ENCODE data around the gene ZNRF1. TPM values are rescaled to one million over a fixed set of nuclear protein-coding genes. Genes with fewer than 3 reads are reported as not detected.

The ZNRF1 gene
- total RNA-seq: 10 to 100 TPM; 11.0 to 13.7 TPM

GRCh38 chr16:74998481-74999218, at the start of gene ZNRF1:
TSS of gene ZNRF1 (plus strand) at chr16:74999024. CDS start at chr16:74999672, 648 bp downstream.
- intact Hi-C loops (cut with micrococcal nuclease): loop anchor here (2.0 kb wide), 2 partner anchors 14 to 112 kb away; partner anchors contain the start of gene WDR59
- POLR2A ChIA-PET: interaction anchor here (0.6 to 2.0 kb wide), 4 partner anchors 9 to 112 kb away, joined by 3 to 25 read pairs (median 6); partner anchors contain the start of gene WDR59

GRCh38 chr16:74949309-74949708, 49.5 kb upstream of the ZNRF1 start:
- no peaks in the 10 kb centered on the region for H3K4me1 Mint-ChIP-seq (ENCODE audit: low read depth)
- H3K9me3 Mint-ChIP-seq: no peaks in the 10 kb centered on the region
- TF ChIP-seq CTCF (IDR thresholded peaks at IDR 0.05): no peak
- H3K4me3 Mint-ChIP-seq: no peak overlapping the region
- H3K36me3 Mint-ChIP-seq (ENCODE audit: low read depth): peaks cover 22% of the 10 kb centered on the region
- CTCF ChIA-PET: no interaction called here
- POLR2A ChIA-PET: no interaction called here
- DNase-seq: no peak
- H3K27ac Mint-ChIP-seq: no peak overlapping the region
- intact Hi-C loops (cut with micrococcal nuclease): no loop called here
- no peak for ATAC-seq
- H3K27me3 Mint-ChIP-seq: no peaks in the 10 kb centered on the region

More at GRCh38 chr16:74998481-74999218, at the start of gene ZNRF1:
- Mint-ChIP-seq H3K9me3 (no peaks in the 10 kb centered on the region), H3K4me1 (ENCODE audit: low read depth) (peaks cover 18% of the 10 kb centered on the region), H3K36me3 (ENCODE audit: low read depth) (no peaks in the 10 kb centered on the region), H3K4me3 (peak within 1 kb of the TSS; percentile 77), H3K27me3 (peaks cover 10% of the 10 kb centered on the region), H3K27ac (peak within 1 kb of the TSS; percentile 65)
- peak; percentile 80 for TF ChIP-seq CTCF (IDR thresholded peaks at IDR 0.05)
- CTCF ChIA-PET: interaction anchor here (0.6 to 9.6 kb wide), 20 partner anchors 9 to 126 kb away, joined by 3 to 158 read pairs (median 6); partner anchors contain the start of gene WDR59
- ATAC-seq (peak; percentile 86), DNase-seq (peak; percentile 92)

GRCh38 chr16:74950511-74950910, 48.3 kb upstream of the ZNRF1 start:
- DNase-seq (no peak), ATAC-seq (no peak)
- intact Hi-C loops (cut with micrococcal nuclease): no loop called here
- H3K4me3 Mint-ChIP-seq: no peak overlapping the region
- H3K27ac Mint-ChIP-seq: no peak overlapping the region
- ChIA-PET POLR2A (no interaction called here), CTCF (interaction anchor here (0.8 kb wide), 1 partner anchor 160 kb away, joined by 3 read pairs; no protein-coding TSS in a partner anchor)
- H3K4me1 Mint-ChIP-seq (ENCODE audit: low read depth): no peaks in the 10 kb centered on the region
- H3K9me3 Mint-ChIP-seq: no peaks in the 10 kb centered on the region
- no peaks in the 10 kb centered on the region for H3K27me3 Mint-ChIP-seq
- peaks cover 30% of the 10 kb centered on the region for H3K36me3 Mint-ChIP-seq (ENCODE audit: low read depth)
- no peak for TF ChIP-seq CTCF (IDR thresholded peaks at IDR 0.05)

GRCh38 chr16:74951206-74951605, 47.6 kb upstream of the ZNRF1 start:
- Mint-ChIP-seq H3K4me3 (no peak overlapping the region), H3K9me3 (no peaks in the 10 kb centered on the region), H3K27ac (no peak overlapping the region), H3K36me3 (ENCODE audit: low read depth) (peaks cover 34% of the 10 kb centered on the region), H3K4me1 (ENCODE audit: low read depth) (no peaks in the 10 kb centered on the region), H3K27me3 (no peaks in the 10 kb centered on the region)
- ChIA-PET POLR2A (no interaction called here), CTCF (interaction anchor here (0.8 to 2.0 kb wide), 2 partner anchors 160 kb away, joined by 3 to 7 read pairs; no protein-coding TSS in a partner anchor)
- no peak for ATAC-seq
- DNase-seq: no peak
- intact Hi-C loops (cut with micrococcal nuclease): no loop called here
- TF ChIP-seq CTCF (IDR thresholded peaks at IDR 0.05): no peak

GRCh38 chr16:74951681-74952080, 47.1 kb upstream of the ZNRF1 start:
- no peak for TF ChIP-seq CTCF (IDR thresholded peaks at IDR 0.05)
- POLR2A ChIA-PET: no interaction called here
- intact Hi-C loops (cut with micrococcal nuclease): no loop called here
- Mint-ChIP-seq H3K36me3 (ENCODE audit: low read depth) (peaks cover 35% of the 10 kb centered on the region), H3K9me3 (no peaks in the 10 kb centered on the region), H3K4me3 (no peak overlapping the region), H3K27me3 (no peaks in the 10 kb centered on the region), H3K27ac (no peak overlapping the region), H3K4me1 (ENCODE audit: low read depth) (no peaks in the 10 kb centered on the region)
- no peak for DNase-seq
- CTCF ChIA-PET: interaction anchor here (2.0 kb wide), 1 partner anchor 160 kb away, joined by 7 read pairs; no protein-coding TSS in a partner anchor
- no peak for ATAC-seq
